RCC 7860 (cell line): Measurements from ENCODE around the gene CENPQ.
"Not testable (repeated sequence)": the region's sequence is repeated elsewhere in the genome, so short reads cannot be mapped to it uniquely, and the experiment has no call there.

Source experiments
- DNase-seq: peaks from one replicate; pipeline ENCODE4 v3.0.0-alpha.2; 2015; ENCODE audit warnings: low spot score
- FAIRE-seq: peaks from 2 replicates; lab custom pipeline; 2012; peaks lifted over from hg19 to GRCh38; lab: Jason Lieb, UNC

The CENPQ gene, protein sequence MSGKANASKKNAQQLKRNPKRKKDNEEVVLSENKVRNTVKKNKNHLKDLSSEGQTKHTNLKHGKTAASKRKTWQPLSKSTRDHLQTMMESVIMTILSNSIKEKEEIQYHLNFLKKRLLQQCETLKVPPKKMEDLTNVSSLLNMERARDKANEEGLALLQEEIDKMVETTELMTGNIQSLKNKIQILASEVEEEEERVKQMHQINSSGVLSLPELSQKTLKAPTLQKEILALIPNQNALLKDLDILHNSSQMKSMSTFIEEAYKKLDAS

DNA sequence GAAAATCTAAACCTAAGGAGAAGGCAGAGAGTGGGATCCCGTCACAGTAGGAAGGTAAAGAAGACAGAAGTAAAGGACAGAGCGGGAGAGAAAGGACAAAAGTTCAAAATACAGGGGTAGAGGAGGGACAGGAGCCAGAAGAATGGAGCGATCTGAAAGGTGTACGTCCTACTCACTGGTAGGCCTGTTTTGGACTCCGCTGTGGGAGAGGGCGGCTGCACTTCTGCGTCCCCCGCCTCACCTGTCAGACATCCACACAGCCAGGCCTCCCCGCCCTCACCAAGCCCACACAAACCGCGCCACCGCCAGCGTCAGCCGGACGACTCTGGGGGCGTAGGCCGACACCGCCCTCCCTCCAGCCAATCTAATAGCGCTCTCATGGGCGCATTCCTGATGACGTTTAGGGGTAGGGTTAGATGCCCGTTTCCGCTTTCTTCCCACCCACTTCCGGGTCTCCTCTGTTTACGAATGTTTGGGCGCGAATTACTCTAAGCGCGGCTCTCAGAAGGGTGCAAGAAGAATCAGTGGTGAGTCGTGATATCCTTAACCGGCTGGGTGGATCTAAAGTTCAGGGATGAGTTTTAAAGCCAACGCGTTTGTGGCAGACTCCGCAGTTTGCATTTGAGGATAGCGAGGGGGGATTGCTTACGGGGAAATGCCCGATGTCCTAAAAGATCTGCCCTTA lies at the start of gene CENPQ, which contains the start of gene MMUT:
Gene CENPQ (plus strand): TSS at position 444 of the 685 bp plus-strand sequence. CDS start 6,807 bp downstream, outside the sequence.
Gene MMUT (minus strand): TSS at position 327 of the 685 bp plus-strand sequence. CDS start 3,787 bp downstream, outside the sequence.
- DNase-seq (peak; percentile 81), FAIRE-seq (peak; percentile 67)

DNA sequence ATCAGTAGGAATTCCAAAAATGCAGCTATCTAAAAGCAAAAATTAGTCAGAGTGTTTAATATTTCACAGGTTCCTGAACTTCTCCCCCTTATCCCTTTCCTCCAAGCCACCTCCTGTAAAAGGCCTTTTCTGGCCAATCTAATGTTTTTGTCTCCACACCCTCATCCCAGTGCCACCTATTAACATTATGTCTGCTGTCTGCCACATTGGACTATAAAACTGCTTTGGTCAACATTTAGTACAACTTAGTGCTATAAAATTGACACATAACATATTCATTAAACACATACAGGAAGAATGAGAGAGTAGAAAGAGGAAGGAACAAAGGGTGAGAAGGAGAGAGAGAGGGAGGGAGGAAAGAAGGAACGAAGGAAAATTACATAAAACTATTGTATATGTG lies 47.8 kb upstream of the CENPQ start:
- FAIRE-seq, result no peak
- no peak for DNase-seq

DNA sequence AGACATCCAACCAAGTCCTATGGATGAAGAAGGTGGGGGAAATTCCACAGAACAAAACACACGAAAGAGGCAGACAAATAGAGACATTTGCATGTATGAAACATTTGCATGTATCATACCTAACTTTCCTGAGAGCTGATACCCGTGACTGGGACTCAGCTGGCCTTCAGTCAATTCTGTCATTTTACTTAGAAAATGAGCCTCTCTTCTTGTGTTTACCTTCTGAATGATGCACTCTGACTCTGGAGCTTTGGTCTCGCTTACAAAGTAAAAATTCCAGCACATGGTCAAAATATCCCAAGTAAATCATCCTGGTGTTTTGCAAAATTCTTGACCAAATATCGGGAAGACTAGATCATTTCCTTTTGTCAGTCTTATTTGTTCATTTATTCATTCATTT lies 47.0 kb upstream of the CENPQ start:
- FAIRE-seq, result no peak
- DNase-seq, result no peak

DNA sequence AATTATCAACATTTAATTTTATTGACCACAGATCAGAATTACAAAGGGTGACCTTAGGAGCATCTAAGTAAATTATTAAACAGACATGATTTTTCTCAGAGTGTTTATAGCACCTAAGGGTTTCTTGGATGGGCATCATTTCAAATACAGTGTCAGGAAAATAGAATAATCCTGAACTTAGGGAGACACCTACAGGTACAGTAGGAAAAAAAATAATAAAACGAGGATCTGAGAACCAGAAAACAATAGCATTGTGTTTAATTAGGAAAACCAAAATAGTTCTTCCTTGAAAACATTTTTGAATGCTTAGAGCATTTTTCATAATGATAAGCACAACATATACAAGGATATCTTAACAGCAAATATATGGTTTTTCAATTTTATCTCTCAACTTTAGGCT lies 39.4 kb upstream of the CENPQ start:
- FAIRE-seq (no peak), DNase-seq (no peak)

DNA sequence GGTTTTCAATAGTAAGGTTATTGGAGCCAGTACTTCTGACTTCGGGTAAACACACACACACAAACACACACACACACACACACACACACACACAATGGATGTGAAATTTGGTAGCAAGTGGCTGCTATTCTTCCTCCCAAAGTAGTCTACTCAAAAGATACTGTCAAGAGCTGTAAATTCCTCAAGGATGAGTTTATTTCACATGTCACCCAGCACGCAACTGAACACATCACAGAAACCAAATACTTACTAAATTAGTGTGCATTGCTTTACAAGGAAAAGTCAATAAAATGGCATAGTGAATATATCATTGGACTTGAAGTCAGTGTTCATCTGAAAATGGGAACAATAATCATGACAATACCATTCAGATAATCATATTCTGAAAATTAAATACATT lies 33.0 kb upstream of the CENPQ start:
- no peak for FAIRE-seq
- DNase-seq, result no peak

DNA sequence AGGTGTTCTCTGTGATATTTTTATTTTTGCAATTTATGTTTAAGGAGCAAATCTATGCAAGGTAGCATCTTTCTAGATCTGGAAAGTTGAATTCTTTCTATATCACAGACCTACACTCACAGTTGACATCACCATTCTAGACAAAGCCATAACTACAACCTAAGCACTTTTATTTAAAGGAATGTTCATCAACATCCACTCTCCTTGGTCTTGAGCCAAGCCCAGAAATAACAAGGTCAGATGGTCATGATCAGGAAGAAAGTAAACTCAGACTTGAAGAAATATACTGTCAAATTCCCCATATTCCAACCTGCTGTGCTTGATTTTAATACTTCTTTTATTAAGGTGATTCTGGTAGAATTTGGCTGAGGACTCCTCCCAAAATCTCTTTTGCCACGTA lies 32.3 kb upstream of the CENPQ start:
- DNase-seq (no peak), FAIRE-seq (no peak)

DNA sequence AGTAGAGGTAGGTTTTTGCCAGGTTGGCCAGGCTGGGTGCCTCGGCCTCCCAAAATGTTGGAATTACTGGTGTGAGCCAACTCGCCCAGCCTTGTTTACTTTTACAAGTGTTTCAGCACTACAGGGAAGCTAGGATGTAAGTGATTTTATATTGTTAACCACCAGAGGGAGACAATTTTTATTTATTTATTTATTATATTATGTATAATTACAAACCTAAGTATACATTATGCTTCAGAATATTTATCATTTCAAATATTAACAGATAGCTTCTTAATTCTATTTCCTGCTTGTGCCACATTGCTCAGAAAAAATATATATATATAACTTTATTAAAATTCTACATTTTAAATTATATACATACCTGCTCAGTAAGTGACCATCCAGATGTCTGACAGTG lies 9.9 kb upstream of the CENPQ start:
- no peak for DNase-seq

DNA sequence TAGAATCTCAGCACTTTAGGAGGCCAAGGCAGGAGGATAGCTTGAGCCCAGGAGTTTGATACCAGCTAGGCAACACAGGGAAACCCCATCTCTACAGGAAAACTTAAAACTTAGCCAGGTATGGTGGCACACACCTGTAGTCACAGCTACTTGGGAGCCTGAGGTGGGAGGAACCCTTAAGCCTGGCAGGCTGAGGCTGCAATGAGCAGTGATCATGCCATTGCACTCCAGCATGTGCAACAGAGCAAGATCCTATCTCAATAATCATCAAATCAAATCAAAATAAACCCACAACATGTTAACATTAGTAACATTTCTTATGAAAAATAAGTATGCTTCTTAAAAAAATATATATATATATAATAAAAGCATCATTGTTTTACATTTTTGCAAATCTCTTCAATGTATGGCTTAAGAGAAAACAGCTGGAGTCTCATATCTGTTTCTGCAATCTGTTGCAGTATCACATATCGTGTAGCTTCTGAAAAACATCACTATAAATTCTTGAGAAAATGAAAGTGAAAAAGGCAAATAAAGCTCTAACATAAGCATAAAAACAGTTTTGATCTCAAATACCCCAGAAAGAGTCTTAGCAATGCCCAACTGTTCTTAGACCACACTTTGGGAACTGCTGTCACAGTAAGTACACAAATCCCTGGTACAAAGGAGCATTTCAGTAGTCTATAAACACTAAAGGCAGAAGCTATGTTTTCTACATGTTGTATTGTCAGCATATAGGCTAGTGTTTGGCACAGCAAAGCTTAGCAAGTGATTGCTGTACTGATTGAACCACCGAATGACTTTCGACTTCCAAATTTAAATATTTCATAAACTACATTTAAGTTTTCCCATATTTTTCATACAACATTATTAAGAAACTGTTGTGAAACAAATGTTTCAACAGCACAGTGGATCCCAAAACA lies 8.1 kb upstream of the CENPQ start:
- no peak for DNase-seq
- no peak for FAIRE-seq

More for the DNA sequence above, 9.9 kb upstream of the CENPQ start:
- FAIRE-seq, result peak; percentile 18

DNA sequence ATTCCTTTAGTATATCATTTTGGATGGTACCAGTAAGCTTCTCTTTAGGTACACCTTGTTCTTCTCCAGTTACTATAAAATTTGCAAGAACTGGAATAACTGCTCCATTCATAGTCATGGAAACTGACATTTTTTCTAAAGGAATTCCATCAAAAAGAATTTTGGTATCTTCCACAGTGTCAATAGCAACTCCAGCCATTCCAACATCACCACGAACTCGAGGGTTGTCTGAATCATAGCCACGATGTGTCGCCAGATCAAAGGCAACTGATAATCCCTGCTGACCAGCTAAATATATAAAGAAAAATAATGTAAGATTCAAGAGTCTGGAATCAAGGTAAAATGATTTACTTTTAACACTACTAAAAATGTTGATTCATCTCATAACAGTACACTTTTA lies 5.4 kb upstream of the CENPQ start:
- DNase-seq (no peak), FAIRE-seq (no peak)

DNA sequence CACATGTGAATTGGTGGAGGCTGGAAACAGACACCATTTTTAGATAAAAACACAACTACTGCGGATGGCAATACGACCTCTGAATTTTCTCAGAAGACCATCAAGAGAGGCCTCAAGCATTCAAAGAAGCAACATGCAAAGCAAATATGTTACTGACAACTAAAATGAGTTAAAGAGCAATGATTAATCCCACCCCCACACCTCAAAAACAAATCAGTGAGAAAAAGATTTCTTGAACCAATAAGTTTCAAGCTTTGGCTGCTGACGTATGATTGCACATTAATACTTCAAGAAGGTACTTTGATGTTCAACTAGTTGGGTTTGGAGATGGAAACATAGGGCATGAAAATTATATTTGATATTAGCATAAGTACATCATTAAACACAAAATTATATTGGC lies 1.1 kb upstream of the CENPQ start:
- FAIRE-seq (no peak), DNase-seq (no peak)

DNA sequence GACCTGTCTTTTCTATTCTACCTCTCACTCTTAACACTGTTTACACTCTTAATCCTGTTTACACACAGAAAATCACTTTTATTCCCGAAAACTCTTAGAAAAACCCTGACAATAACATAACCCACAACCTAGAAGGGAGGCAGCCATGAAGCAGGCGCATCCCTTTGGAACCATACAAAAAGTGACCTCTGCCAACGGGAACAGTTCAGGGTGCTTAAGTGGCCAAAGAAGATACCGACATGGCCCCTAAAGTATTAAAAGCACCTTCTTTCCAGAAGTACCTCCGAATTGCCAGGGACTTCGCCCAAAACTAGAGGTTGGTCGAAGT lies 607 bp upstream of the CENPQ start:
- FAIRE-seq (no peak), DNase-seq (no peak)

DNA sequence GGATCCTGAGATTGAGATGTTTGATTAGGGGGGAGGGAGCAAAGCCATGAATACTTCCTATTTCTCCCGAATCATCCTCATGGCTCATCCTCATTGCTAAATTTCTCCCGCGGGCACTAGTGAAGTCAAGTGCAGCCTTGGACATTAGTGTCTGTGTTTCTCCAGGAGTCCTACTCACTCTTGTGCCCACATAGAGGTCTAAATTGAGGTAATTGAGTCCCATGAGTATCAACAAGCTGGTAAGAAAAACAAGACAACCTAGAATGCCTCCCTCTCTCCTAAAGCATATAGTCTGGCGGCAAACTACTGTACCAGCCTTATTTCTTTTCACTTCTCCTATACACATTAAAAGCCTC lies 420 bp downstream of the CENPQ start:
- FAIRE-seq, result no peak
- no peak for DNase-seq

DNA sequence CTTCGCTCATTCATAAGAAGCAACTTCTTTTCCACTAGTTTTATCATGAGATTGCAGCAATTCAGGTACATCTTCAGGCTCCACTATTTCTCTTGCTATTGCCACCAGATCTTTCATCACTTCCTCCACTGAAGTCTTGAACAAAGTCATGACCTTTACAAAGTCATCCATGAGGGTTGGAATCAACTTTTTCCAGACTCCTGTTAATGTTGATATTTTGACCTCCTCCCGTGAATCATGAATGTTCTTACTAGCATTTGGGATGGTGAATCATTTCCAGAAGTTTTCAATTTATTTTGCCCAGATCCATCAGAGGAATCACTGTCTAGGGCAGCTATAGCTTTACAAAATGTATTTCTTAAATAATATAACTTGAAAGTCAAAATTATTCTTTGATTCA lies 1.5 kb downstream of the CENPQ start:
- DNase-seq (no peak), FAIRE-seq (no peak)

DNA sequence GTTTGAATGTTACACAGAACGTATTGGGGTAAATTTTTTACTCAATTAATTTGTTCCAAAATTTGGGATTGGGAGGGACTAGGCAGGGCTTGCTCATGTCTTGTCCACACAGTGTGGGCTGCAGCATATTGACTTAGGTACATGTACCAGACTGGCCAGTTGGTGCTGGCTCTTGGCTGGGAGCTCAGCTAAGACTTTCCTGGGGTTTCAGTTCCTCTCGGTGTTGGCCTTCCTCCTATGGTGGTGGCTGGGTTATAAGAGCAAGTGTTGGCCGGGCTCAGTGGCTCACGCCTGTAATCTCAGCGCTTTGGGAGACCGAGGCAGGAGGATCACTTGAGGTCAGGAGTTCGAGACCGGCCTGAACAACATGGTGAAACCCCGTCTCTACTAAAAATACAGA lies 4.9 kb downstream of the CENPQ start:
- no peak for DNase-seq
- no peak for FAIRE-seq

DNA sequence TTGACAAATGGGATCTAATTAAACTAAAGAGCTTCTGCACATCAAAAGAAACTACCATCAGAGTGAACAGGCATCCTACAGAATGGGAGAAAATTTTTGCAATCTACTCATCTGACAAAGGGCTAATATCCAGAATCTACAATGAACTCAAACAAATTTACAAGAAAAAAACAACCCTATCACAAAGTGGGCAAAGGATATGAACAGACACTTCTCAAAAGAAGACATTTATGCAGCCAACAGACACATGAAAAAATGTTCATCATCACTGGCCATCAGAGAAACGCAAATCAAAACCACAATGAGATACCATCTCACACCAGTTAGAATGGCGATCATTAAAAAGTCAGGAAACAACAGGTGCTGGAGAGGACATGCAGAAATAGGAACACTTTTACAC lies 13.4 kb downstream of the CENPQ start:
- FAIRE-seq, DNase-seq: not testable (repeated sequence)

DNA sequence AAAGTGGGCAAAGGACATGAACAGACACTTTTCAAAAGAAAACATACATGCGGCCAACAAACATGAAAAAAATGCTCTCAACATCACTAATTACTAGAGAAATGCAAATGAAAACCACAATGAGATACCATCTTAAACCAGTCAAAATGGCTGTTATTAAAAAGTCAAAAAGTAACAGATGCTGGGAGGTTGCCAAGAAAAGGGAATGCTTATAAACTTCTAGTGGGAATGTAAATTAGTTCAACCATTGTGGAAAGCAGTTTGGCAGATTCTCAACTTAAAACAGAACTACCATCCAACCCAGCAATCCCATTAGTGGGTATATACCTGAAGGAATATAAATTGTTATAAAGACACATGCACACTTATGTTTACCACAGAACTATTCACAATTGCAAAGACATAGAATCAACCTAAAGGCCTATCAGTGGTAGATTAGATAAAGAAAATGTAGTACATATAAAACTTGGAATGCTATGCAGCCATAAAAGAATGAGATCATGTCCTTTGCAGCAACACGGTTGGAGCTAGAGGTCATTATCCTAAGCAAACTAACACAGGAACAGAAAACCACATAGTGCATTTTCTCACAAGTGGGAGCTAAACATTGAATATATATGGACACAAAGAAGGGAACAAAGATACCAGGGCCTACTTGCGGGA lies 16.3 kb downstream of the CENPQ start:
- no peak for DNase-seq
- FAIRE-seq, result no peak

DNA sequence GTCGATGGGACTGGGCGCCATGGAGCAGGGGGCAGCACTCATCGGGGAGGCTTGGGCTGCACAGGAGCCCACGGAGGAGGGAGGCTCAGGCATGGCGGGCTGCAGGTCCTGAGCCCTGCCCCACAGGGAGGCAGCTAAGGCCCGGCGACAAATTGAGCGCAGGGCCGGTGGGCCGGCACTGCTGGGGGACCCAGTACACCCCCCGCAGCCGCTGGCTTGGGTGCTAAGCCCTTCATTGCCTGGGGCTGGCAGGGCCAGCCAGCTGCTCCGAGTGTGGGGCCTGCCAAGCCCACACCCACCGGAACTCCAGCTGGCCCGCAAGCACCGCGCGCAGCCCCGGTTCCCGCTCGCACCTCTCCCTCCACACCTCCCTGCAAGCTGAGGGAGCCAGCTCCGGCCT lies 18.7 kb downstream of the CENPQ start:
- not testable (repeated sequence) for FAIRE-seq, DNase-seq

DNA sequence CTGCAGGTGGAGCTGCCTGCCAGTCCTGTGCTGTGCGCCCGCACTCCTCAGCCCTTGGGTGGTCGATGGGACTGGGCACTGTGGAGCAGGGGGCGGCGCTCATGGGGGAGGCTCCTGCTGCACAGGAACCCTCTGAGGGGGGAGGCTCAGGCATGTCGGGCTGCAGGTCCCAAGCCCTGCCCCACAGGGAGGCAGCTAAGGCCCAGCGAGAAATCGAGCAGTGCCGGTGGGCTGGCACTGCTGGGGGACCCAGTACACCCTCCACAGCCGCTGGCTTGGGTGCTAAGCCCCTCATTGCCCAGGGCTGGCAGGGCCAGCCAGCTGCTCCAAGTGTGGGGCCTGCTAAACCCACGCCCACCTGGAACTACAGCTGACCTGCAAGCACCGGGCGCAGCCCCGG lies 20.2 kb downstream of the CENPQ start:
- DNase-seq, FAIRE-seq: not testable (repeated sequence)

DNA sequence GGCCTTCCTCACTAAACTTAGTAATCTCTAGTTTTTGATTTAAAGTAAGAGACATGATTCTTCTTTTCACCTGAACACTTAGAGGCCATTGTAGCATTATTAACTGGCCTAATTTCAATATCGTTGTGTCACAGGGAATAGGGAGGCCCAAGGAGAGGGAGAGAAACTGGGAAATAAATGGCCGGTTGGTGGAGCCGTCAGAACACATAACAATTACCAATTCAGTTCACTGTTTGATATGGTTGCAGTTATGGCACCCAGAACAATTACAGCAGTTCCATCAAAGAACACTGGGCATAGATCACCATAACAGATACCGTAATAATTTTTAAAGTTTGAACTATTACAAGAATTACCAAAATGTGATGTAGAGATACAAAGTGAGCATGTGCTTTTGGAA lies 27.5 kb downstream of the CENPQ start:
- FAIRE-seq (no peak), DNase-seq (no peak)

DNA sequence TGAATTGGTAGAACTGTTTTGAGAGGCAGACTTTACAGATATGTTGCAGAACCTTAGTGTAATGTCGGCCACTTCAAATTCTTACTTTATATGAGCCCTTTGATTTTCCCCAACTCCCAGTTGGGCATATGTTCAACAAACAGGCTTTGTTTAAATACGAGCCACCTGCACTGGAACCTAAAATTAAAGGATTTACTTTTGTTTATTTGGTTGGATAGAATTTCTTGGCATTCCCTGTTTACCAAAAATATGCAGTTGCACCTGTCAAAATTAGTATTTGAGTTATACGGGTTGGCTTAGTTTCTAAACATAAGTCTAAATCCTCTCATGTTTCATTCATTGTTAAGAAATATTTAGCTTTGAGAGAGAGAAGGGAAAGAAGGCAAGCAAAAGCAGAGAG lies 34.1 kb downstream of the CENPQ start:
- FAIRE-seq (no peak), DNase-seq (no peak)

DNA sequence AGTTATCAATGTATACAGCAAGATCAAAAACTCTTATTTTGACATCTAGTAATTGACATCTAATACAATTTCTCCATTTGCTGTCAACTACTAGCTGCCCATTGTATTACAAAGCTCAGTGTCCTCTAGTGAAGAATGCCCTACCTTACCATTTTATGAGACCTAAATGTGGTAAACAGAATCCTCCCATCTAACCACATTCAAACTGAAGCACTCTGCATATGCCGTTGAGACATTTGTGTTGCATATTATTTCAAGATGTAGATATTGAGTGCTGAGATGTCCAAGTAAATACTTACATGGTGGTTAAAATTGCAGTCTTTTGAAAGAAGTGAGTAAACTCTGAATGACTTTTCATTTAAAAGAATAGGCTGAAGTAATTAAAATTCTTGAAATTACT lies 36.0 kb downstream of the CENPQ start:
- FAIRE-seq (no peak), DNase-seq (no peak)
